Prostate gland (tissue), 2 donors: ENCODE results near the gene TMPRSS11D.

Source experiments
- CTCF ChIP-seq, 4 experiments: fragments of 200-600 bp in 2 of 4; fragments of 450-650 bp in 2 of 4; sonication (generic) in 2 of 4; IDR thresholded peaks; 1 replicate in 3 of 4; 2 replicates in 1 of 4; pipeline ENCODE4 v1.5.1; 2016 to 2019; ENCODE audit warnings: antibody characterized with exemption in 4 of 4, mild to moderate bottlenecking in 2 of 4, moderate library complexity in 2 of 4
- POLR2A ChIP-seq: fragments of 450-650 bp; IDR thresholded peaks from one replicate; pipeline ENCODE4 v1.6.1; 2016; ENCODE audit warnings: antibody characterized with exemption, mild to moderate bottlenecking

- TF ChIP-seq POLR2A: no peak
- no peak for TF ChIP-seq CTCF (IDR thresholded peaks at IDR 0.05)
Measured at GRCh38 chr4:67883902-67884301, at the start of gene TMPRSS11D.
